HG03095 (cell line): ENCODE results near the gene RRAS.

Source experiments
- ATAC-seq: cut with Tn5 transposase; IDR thresholded peaks from one replicate; pipeline ENCODE4 v1.9.1; 2021; ENCODE audit warnings: moderate library complexity; ENCODE audit not compliant: unreplicated experiment

RRAS gene

GRCh38 chr19:49677231-49677900, 37.4 kb upstream of the RRAS start, which contains the start of gene PRMT1:
Gene PRMT1 (plus strand): TSS chr19:49677271. CDS start chr19:49677281, 10 bp downstream.
- ATAC-seq, result no peak

- ATAC-seq, result peak; percentile 52
These were observed 36.9 kb upstream of the RRAS start for GRCh38 chr19:49676784-49677230.

- ATAC-seq, result no peak
These were observed 36.3 kb upstream of the RRAS start for GRCh38 chr19:49676136-49676783.

- ATAC-seq, result no peak
These were observed 32.4 kb upstream of the RRAS start for GRCh38 chr19:49672131-49672919.

- ATAC-seq, result no peak
These were observed 29.6 kb upstream of the RRAS start for GRCh38 chr19:49669516-49669915.

GRCh38 chr19:49667473-49667872, 27.5 kb upstream of the RRAS start:
- no peak for ATAC-seq

- no peak for ATAC-seq
These were observed 26.1 kb upstream of the RRAS start for GRCh38 chr19:49666120-49666444.

- peak; percentile 75 for ATAC-seq
These were observed 25.6 kb upstream of the RRAS start, which contains the start of the genes BCL2L12 and IRF3 for GRCh38 chr19:49665351-49666119. Gene BCL2L12 (plus strand): TSS chr19:49665933. CDS start chr19:49666693, 760 bp downstream. Gene IRF3 (minus strand): TSS chr19:49665857. CDS start chr19:49664838, 1,019 bp downstream.

- no peak for ATAC-seq
These were observed 25.1 kb upstream of the RRAS start for GRCh38 chr19:49665036-49665350.

- peak; percentile 33 for ATAC-seq
These were observed 24.5 kb upstream of the RRAS start for GRCh38 chr19:49664171-49665035.

- no peak for ATAC-seq
These were observed 23.3 kb upstream of the RRAS start for GRCh38 chr19:49663224-49663623.

- no peak for ATAC-seq
These were observed 22.1 kb upstream of the RRAS start for GRCh38 chr19:49662011-49662410.

GRCh38 chr19:49660338-49660961, 20.5 kb upstream of the RRAS start:
- ATAC-seq, result no peak

GRCh38 chr19:49658566-49659442, 18.9 kb upstream of the RRAS start:
- no peak for ATAC-seq

GRCh38 chr19:49658139-49658517, 18.2 kb upstream of the RRAS start:
- no peak for ATAC-seq

GRCh38 chr19:49657493-49658138, 17.7 kb upstream of the RRAS start:
- no peak for ATAC-seq

GRCh38 chr19:49656456-49657109, 16.6 kb upstream of the RRAS start:
- ATAC-seq, result no peak
